Measurements from ENCODE around the gene GLCCI1. TPM values are rescaled to one million over a fixed set of nuclear protein-coding genes. Genes with fewer than 3 reads are reported as not detected.

Gene GLCCI1
- total and polyA plus RNA-seq, 2 of the 13 experiments (the other 11 are each of a cell fraction or from before 2014, with no cell fraction given): 1.3 to 1.7 TPM

- TF ChIP-seq, protein P1, sequence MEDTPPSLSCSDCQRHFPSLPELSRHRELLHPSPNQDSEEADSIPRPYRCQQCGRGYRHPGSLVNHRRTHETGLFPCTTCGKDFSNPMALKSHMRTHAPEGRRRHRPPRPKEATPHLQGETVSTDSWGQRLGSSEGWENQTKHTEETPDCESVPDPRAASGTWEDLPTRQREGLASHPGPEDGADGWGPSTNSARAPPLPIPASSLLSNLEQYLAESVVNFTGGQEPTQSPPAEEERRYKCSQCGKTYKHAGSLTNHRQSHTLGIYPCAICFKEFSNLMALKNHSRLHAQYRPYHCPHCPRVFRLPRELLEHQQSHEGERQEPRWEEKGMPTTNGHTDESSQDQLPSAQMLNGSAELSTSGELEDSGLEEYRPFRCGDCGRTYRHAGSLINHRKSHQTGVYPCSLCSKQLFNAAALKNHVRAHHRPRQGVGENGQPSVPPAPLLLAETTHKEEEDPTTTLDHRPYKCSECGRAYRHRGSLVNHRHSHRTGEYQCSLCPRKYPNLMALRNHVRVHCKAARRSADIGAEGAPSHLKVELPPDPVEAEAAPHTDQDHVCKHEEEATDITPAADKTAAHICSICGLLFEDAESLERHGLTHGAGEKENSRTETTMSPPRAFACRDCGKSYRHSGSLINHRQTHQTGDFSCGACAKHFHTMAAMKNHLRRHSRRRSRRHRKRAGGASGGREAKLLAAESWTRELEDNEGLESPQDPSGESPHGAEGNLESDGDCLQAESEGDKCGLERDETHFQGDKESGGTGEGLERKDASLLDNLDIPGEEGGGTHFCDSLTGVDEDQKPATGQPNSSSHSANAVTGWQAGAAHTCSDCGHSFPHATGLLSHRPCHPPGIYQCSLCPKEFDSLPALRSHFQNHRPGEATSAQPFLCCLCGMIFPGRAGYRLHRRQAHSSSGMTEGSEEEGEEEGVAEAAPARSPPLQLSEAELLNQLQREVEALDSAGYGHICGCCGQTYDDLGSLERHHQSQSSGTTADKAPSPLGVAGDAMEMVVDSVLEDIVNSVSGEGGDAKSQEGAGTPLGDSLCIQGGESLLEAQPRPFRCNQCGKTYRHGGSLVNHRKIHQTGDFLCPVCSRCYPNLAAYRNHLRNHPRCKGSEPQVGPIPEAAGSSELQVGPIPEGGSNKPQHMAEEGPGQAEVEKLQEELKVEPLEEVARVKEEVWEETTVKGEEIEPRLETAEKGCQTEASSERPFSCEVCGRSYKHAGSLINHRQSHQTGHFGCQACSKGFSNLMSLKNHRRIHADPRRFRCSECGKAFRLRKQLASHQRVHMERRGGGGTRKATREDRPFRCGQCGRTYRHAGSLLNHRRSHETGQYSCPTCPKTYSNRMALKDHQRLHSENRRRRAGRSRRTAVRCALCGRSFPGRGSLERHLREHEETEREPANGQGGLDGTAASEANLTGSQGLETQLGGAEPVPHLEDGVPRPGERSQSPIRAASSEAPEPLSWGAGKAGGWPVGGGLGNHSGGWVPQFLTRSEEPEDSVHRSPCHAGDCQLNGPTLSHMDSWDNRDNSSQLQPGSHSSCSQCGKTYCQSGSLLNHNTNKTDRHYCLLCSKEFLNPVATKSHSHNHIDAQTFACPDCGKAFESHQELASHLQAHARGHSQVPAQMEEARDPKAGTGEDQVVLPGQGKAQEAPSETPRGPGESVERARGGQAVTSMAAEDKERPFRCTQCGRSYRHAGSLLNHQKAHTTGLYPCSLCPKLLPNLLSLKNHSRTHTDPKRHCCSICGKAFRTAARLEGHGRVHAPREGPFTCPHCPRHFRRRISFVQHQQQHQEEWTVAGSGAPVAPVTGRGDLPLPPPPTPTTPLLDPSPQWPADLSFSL (CRISPR knock-in tag; IDR thresholded peaks at IDR 0.05): no peak
- peak; percentile 70; the same call in 1 of the 2 replicates for TF ChIP-seq ZNF274 (CRISPR knock-in tag; IDR thresholded peaks at IDR 0.05)
- TF ChIP-seq PHF8 (CRISPR knock-in tag; IDR thresholded peaks at IDR 0.05): peak; percentile 78
- TF ChIP-seq SOX13 (IDR thresholded peaks at IDR 0.05): no peak
- peak in 1 of 2 experiments; percentile 25; a peak in 1 of 4 replicates for TF ChIP-seq SOX13 (CRISPR knock-in tag; conservative IDR thresholded peaks at IDR 0.05 in 1 of 2, IDR thresholded peaks at IDR 0.05 in 1 of 2)
- TF ChIP-seq KLF16 (CRISPR knock-in tag; IDR thresholded peaks at IDR 0.05): peak in 1 of 2 experiments; percentile 48; a peak in 1 of 4 replicates
- 0 out of 2 replicates have a peak, but pooled peaks have one; percentile 39 for TF ChIP-seq ZSCAN31 (CRISPR knock-in tag; IDR thresholded peaks at IDR 0.05; ENCODE audit: low read depth)
- no peak for TF ChIP-seq PREB (CRISPR knock-in tag; IDR thresholded peaks at IDR 0.05)
- TF ChIP-seq ZSCAN20 (CRISPR knock-in tag; IDR thresholded peaks at IDR 0.05; ENCODE audit: borderline replicate concordance): no peak; the same call in 1 of the 2 replicates
- TF ChIP-seq ZMYM4 (CRISPR knock-in tag; IDR thresholded peaks at IDR 0.05): peak; percentile 93
- TF ChIP-seq ZNF543 (CRISPR knock-in tag; IDR thresholded peaks at IDR 0.05): peak; percentile 61; the same call in 1 of the 2 replicates
- TF ChIP-seq ZFP1 (CRISPR knock-in tag; IDR thresholded peaks at IDR 0.05): no peak
- TF ChIP-seq, protein P2, sequence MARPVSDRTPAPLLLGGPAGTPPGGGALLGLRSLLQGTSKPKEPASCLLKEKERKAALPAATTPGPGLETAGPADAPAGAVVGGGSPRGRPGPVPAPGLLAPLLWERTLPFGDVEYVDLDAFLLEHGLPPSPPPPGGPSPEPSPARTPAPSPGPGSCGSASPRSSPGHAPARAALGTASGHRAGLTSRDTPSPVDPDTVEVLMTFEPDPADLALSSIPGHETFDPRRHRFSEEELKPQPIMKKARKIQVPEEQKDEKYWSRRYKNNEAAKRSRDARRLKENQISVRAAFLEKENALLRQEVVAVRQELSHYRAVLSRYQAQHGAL (CRISPR knock-in tag; IDR thresholded peaks at IDR 0.05; ENCODE audit: not compliant biosample characterization): peak; percentile 77
- TF ChIP-seq ZNF546 (CRISPR knock-in tag; conservative IDR thresholded peaks at IDR 0.05): no peak
- peak; percentile 75 for TF ChIP-seq RBFOX2 (IDR thresholded peaks at IDR 0.05; ENCODE audit: low read depth, low read length)
- TF ChIP-seq HNF1B (CRISPR knock-in tag; IDR thresholded peaks at IDR 0.05): peak; percentile 58
- no peak for TF ChIP-seq SMAD9 (CRISPR knock-in tag; IDR thresholded peaks at IDR 0.05)
- no peak for TF ChIP-seq SPEN (CRISPR knock-in tag; IDR thresholded peaks at IDR 0.05; ENCODE audit: low read depth)
- TF ChIP-seq FOSL2 (CRISPR knock-in tag; IDR thresholded peaks at IDR 0.05): 0 out of 2 replicates have a peak, but pooled peaks have one; percentile 2
- TF ChIP-seq FOXM1 (CRISPR knock-in tag; IDR thresholded peaks at IDR 0.05): no peak
These were observed at the start of gene GLCCI1 (continued) for GRCh38 chr7:7968544-7969305.
